Stomach (tissue), 9 donors: ENCODE measurements around the gene LIN7A. TPM values are rescaled to one million over a fixed set of nuclear protein-coding genes. Genes with fewer than 3 reads are reported as not detected.
A peak's percentile ranks its signal among the peaks of the same experiment; 100 is the strongest.

Experiments
- DNase-seq, 2 donors: peaks; one replicate each; pipeline versions ENCODE4 v3.0.0 to v3.0.0-alpha.2; 2013 to 2019
- H3K27ac ChIP-seq, 5 donors: fragments of 200-600 bp in 4 of 5; sonication (generic) in 4 of 5; one replicate each; pipeline ENCODE4 v1.5.1; 2013 to 2019; ENCODE audit warnings: mild to moderate bottlenecking in 1 of 5, moderate library complexity in 1 of 5
- H3K27me3 ChIP-seq, 3 donors: fragments of 200-600 bp; sonication (generic); one replicate each; pipeline ENCODE4 v1.5.1; 2017 to 2019; ENCODE audit warnings: mixed run types in 1 of 3
- H3K36me3 ChIP-seq, 4 donors: fragments of 200-600 bp; sonication (generic); 1 replicate in 3 of 4; 2 replicates in 1 of 4; pipeline ENCODE4 v1.5.1; 2016 to 2019
- H3K4me1 ChIP-seq, 4 donors: fragments of 200-600 bp; sonication (generic); one replicate each; pipeline ENCODE4 v1.5.1; 2016 to 2019
- H3K4me3 ChIP-seq, 4 donors: fragments of 200-600 bp; sonication (generic) in 3 of 4; one replicate each; pipeline ENCODE4 v1.5.1; 2016 to 2019; ENCODE audit warnings: mild to moderate bottlenecking in 1 of 4
- H3K9me3 ChIP-seq, 4 donors: fragments of 200-600 bp; sonication (generic); one replicate each; pipeline ENCODE4 v1.5.1; 2016 to 2019
- EP300 ChIP-seq: sonication (generic); formaldehyde crosslinking; IDR thresholded peaks from one replicate; pipeline ENCODE4 v1.6.1; 2017; ENCODE audit warnings: antibody characterized with exemption
- POLR2A ChIP-seq, 4 donors: fragments of 450-650 bp; IDR thresholded peaks; one replicate each; pipeline ENCODE4 v1.6.1; 2016; ENCODE audit warnings: antibody characterized with exemption in 4 of 4, control low read depth in 2 of 4, mild to moderate bottlenecking in 1 of 4, moderate library complexity in 1 of 4
- POLR2AphosphoS5 ChIP-seq, 3 donors: sonication (generic); formaldehyde crosslinking; IDR thresholded peaks; one replicate each; pipeline ENCODE4 v1.6.1; 2016; ENCODE audit warnings: antibody characterized with exemption in 3 of 3
- whole genome bisulfite sequencing, 5 donors: extraction: QIAGEN DNeasy Blood & Tissue Kit in 3 of 5; methylation state at CpG; one replicate each; pipeline versions ENCODE4 v1.1.5 to v1.1.7; 2013 to 2018; 5-methylcytosine and 5-hydroxymethylcytosine counted together
- intact Hi-C: fragments of 100-400 bp; cut with DNase I; formaldehyde crosslinking; loops from one replicate; pipeline ENCODE4 v1.15.1; 2023; ENCODE audit warnings: low total_unique reads
- polyA plus RNA-seq, 3 donors: library from polyadenylated mRNA; stranded (reverse); fragments of 200-250 nt; gene quantifications; one replicate each; pipeline ENCODE4 v1.2.3, GENCODE V29; 2013
- total RNA-seq, 5 donors: library from RNA; depleted of rRNA; stranded (reverse); fragments of >200 nt; gene quantifications; one replicate each; pipeline versions ENCODE4 v1.1.0 to v1.2.3, GENCODE V29; 2014 to 2016
- TF ChIP-seq, protein P1 (sequence below), 7 experiments: fragments of 450-650 bp in 4 of 7; fragments of 200-600 bp in 3 of 7; sonication (generic) in 3 of 7; IDR thresholded peaks; one replicate each; pipeline ENCODE4 v1.5.1; 2016 to 2019; ENCODE audit warnings: antibody characterized with exemption in 7 of 7, control low read depth in 2 of 7, mild to moderate bottlenecking in 1 of 7
- donor health status: healthy with polysubstance abuse.
- donor health status: Bipolar disorder and iron deficiency.
- donor health status: healthy.

The LIN7A gene
- total and polyA plus RNA-seq, 8 donors = 0.45 to 163 (median 2.7) TPM

DNA sequence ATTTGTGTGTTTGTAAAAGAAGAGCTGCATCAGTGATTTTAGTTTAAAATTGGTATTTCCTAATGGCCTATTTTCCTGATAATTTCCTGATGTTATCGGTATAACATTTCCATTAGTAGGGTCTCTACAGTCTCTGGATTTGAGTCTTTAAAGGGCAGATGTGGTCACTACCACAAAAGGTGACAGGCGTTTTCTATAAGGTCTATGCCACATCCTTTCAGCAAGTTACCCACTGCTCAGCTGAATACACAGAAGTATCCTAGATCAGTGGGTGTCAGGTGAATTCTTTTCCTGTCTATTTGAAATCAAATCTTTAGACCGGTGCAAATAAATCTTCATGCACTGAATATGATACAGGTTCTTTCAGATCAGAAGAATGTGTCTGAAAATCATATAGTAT is 90.2 kb downstream of the LIN7A start:
- no peaks in the 10 kb centered on the region for H3K4me1 ChIP-seq
- H3K9me3 ChIP-seq = no peaks in the 10 kb centered on the region
- no peaks in the 10 kb centered on the region for H3K36me3 ChIP-seq
- H3K4me3 ChIP-seq = no peak overlapping the region
- intact Hi-C loops = no loop called here
- no peaks in the 10 kb centered on the region for H3K27me3 ChIP-seq
- DNase-seq = no peak
- no peak overlapping the region for H3K27ac ChIP-seq
- WGBS, 5 donors = 70 to 86% (median 85%) methylated on average over 3 of the region's 3 CpGs
- TF ChIP-seq EP300 = no peak

DNA sequence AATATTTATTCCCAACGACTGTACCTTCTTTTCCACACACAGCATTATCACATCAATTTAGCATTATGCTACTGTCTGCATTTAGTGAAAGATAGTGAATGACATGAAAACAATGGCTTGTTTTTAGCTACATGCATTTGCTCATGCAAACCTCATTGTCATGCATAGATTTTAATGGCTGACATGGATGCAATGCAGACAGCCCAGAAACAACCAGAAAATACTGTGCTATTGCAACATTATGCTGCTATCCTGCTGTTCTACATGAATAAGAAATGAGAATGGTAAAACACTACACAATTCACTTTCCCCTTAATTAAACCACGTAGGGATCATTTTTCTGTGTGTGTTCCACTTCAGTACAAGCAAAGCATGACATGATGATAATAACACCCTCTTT is 90.8 kb downstream of the LIN7A start:
- WGBS, 5 donors = 40 to 63% (median 49%) methylated on average over 2 of the region's 2 CpGs

DNA sequence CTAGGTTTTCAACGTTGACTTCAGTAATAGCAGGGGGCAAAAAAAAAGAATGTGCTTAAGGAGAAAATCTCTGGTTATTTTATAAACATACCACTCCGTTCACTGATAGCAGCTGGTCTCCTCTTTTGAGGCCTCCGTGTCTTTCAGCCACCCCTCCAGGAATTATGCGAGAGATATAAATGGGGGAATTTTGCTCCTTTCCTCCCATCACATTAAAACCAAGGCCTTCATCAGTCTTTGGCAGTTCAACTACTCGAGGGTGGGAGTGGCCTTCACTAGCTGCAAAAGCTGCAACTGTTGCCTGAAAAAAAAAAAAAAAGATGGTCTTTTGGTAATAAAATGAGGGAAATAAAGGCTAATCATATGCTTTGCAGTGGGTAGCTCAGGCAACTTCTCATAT is 92.1 kb downstream of the LIN7A start:
- Histone ChIP-seq H3K4me3 (no peak overlapping the region), H3K36me3 (no peaks in the 10 kb centered on the region), H3K27ac (no peak overlapping the region), H3K27me3 (no peaks in the 10 kb centered on the region), H3K9me3 (no peaks in the 10 kb centered on the region), H3K4me1 (no peaks in the 10 kb centered on the region)
- TF ChIP-seq, protein P1, sequence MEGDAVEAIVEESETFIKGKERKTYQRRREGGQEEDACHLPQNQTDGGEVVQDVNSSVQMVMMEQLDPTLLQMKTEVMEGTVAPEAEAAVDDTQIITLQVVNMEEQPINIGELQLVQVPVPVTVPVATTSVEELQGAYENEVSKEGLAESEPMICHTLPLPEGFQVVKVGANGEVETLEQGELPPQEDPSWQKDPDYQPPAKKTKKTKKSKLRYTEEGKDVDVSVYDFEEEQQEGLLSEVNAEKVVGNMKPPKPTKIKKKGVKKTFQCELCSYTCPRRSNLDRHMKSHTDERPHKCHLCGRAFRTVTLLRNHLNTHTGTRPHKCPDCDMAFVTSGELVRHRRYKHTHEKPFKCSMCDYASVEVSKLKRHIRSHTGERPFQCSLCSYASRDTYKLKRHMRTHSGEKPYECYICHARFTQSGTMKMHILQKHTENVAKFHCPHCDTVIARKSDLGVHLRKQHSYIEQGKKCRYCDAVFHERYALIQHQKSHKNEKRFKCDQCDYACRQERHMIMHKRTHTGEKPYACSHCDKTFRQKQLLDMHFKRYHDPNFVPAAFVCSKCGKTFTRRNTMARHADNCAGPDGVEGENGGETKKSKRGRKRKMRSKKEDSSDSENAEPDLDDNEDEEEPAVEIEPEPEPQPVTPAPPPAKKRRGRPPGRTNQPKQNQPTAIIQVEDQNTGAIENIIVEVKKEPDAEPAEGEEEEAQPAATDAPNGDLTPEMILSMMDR (IDR thresholded peaks at IDR 0.05) = no peak
- TF ChIP-seq POLR2A (IDR thresholded peaks at IDR 0.05) (no peak), EP300 (no peak), POLR2AphosphoS5 (IDR thresholded peaks at IDR 0.05) (no peak)
- intact Hi-C loops = no loop called here
- no peak for DNase-seq
- WGBS, 5 donors = 64 to 72% (median 67%) methylated on average over 5 of the region's 5 CpGs

More for the DNA sequence above, 90.8 kb downstream of the LIN7A start:
- Histone ChIP-seq H3K9me3 (no peaks in the 10 kb centered on the region), H3K36me3 (no peaks in the 10 kb centered on the region), H3K4me1 (no peaks in the 10 kb centered on the region), H3K4me3 (no peak overlapping the region), H3K27ac (no peak overlapping the region), H3K27me3 (no peaks in the 10 kb centered on the region)
- DNase-seq = no peak
- TF ChIP-seq, protein P1 (IDR thresholded peaks at IDR 0.05) = no peak
- TF ChIP-seq POLR2A (IDR thresholded peaks at IDR 0.05) (no peak), EP300 (no peak), POLR2AphosphoS5 (IDR thresholded peaks at IDR 0.05) (no peak)
- intact Hi-C loops = no loop called here

DNA sequence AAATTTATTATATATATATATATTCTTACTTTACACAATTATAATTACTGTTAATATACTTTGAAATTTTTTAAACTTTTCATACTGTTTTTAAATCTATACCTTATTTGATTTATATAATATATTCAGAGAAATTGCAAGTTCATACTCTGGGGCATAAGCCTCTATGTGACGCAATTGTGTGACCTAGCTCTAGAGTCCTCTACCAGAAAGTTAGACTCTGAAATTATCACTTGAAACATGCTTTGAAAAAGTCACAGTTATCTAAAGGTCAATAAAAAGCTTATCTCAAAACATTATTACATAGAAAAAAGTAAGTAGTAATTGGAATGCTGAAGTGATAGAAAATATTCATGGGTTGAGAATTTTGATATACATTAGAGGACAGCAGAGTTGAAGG is 93.8 kb downstream of the LIN7A start:
- WGBS, 5 donors = 44 to 68% (median 53%) methylated on average over 1 of the region's 1 CpG
- no peak for TF ChIP-seq POLR2AphosphoS5 (IDR thresholded peaks at IDR 0.05)
- no peaks in the 10 kb centered on the region for H3K9me3 ChIP-seq
- H3K4me3 ChIP-seq = no peak overlapping the region
- H3K36me3 ChIP-seq = no peaks in the 10 kb centered on the region
- H3K27me3 ChIP-seq = no peaks in the 10 kb centered on the region
- peaks cover 0 to 2% (median 0%) of the 10 kb centered on the region in 4 donors for H3K4me1 ChIP-seq
- H3K27ac ChIP-seq = no peak overlapping the region
- no peak for DNase-seq
- intact Hi-C loops = no loop called here

DNA sequence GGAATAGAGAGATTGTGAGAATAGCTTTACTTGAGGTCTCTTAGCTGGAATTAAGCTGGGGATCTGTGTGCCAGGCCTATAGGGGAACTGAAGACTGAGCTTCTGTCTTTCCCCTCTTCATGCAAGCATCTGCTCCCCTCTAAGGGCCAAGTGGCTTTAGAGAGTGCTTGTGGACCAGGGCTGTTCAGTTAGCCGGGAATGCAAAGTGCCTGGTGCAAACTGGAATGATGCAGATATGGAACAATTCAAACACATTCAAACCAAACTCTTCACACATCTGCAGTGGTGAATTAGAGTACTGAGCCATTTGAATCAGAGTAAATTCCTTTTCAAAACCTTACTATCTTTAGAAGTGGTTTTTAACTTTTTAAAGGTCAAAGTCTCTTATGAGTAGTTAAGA is 99.0 kb downstream of the LIN7A start:
- Histone ChIP-seq H3K27me3 (no peaks in the 10 kb centered on the region), H3K27ac (peak overlapping the region in 1 of 5 donors; percentile 44), H3K9me3 (no peaks in the 10 kb centered on the region), H3K36me3 (no peaks in the 10 kb centered on the region), H3K4me3 (no peak overlapping the region), H3K4me1 (peaks cover 0 to 20% (median 5%) of the 10 kb centered on the region in 4 donors)
- WGBS, 5 donors = 13 to 74% (median 42%) methylated on average over 1 of the region's 1 CpG
- TF ChIP-seq, protein P1 (IDR thresholded peaks at IDR 0.05) = no peak
- TF ChIP-seq POLR2AphosphoS5 (IDR thresholded peaks at IDR 0.05) (no peak), POLR2A (IDR thresholded peaks at IDR 0.05) (no peak), EP300 (no peak)
- intact Hi-C loops = no loop called here
- DNase-seq = peak in 1 of 2 donors; percentile 13
